ENCODE data around the gene OPCML.

Gene OPCML

GRCh38 chr11:133492895-133493294 is 39.4 kb downstream of the OPCML start:
- no peak for TF ChIP-seq CTCF (IDR thresholded peaks at IDR 0.05; ENCODE audit: extremely low read depth, missing control alignments)
- no peak for DNase-seq (ENCODE audit: low spot score)

- no peak for DNase-seq (ENCODE audit: low spot score)
- no peak for TF ChIP-seq CTCF (IDR thresholded peaks at IDR 0.05; ENCODE audit: extremely low read depth, missing control alignments)
These were observed 40.5 kb downstream of the OPCML start for GRCh38 chr11:133491680-133492383.

GRCh38 chr11:133480722-133481121 is 51.6 kb downstream of the OPCML start:
- no peak for TF ChIP-seq CTCF (IDR thresholded peaks at IDR 0.05; ENCODE audit: extremely low read depth, missing control alignments)
- no peak for DNase-seq (ENCODE audit: low spot score)

GRCh38 chr11:133479209-133479608 is 53.1 kb downstream of the OPCML start:
- no peak for DNase-seq (ENCODE audit: low spot score)
- TF ChIP-seq CTCF (IDR thresholded peaks at IDR 0.05; ENCODE audit: extremely low read depth, missing control alignments) = no peak

GRCh38 chr11:133477251-133477625 is 55.1 kb downstream of the OPCML start:
- no peak for TF ChIP-seq CTCF (IDR thresholded peaks at IDR 0.05; ENCODE audit: extremely low read depth, missing control alignments)
- no peak for DNase-seq (ENCODE audit: low spot score)

GRCh38 chr11:133476570-133477250 is 55.6 kb downstream of the OPCML start:
- TF ChIP-seq CTCF (IDR thresholded peaks at IDR 0.05; ENCODE audit: extremely low read depth, missing control alignments) = no peak
- DNase-seq (ENCODE audit: low spot score) = no peak

GRCh38 chr11:133474461-133474860 is 57.8 kb downstream of the OPCML start:
- DNase-seq (ENCODE audit: low spot score) = no peak
- TF ChIP-seq CTCF (IDR thresholded peaks at IDR 0.05; ENCODE audit: extremely low read depth, missing control alignments) = no peak
